Adrenal gland (tissue), 12 donors: ENCODE measurements around the gene LIG4. TPM values are rescaled to one million over a fixed set of nuclear protein-coding genes. Genes with fewer than 3 reads are reported as not detected.

Experiments used
- DNase-seq, 7 donors: peaks; one replicate each; pipeline ENCODE4 v3.0.0-alpha.2; 2019 to 2020
- H3K27ac ChIP-seq, 5 donors: fragments of 200-600 bp; sonication (generic) in 4 of 5; 1 replicate in 3 of 5; 2 replicates in 2 of 5; pipeline versions ENCODE4 v1.5.1 to v1.8.0; 2016 to 2020; ENCODE audit warnings: mild to moderate bottlenecking in 1 of 5
- H3K27me3 ChIP-seq: fragments of 200-600 bp; 2 replicates; pipeline ENCODE4 v1.8.0; 2021
- H3K36me3 ChIP-seq, 2 donors: fragments of 200-600 bp; replicated peaks in 1 of 2; 1 replicate in 1 of 2; 2 replicates in 1 of 2; pipeline versions ENCODE4 v1.5.1 to v1.8.0; 2018 to 2022
- H3K4me1 ChIP-seq, 2 donors: fragments of 200-600 bp; replicated peaks in 1 of 2; 1 replicate in 1 of 2; 2 replicates in 1 of 2; pipeline versions ENCODE4 v1.5.1 to v1.8.0; 2018 to 2021
- H3K4me3 ChIP-seq, 4 donors: fragments of 200-600 bp; sonication (generic) in 3 of 4; one replicate each; pipeline ENCODE4 v1.5.1; 2016 to 2018
- H3K9me3 ChIP-seq, 3 donors: fragments of 200-600 bp; sonication (generic) in 1 of 3; replicated peaks in 1 of 3; 1 replicate in 2 of 3; 2 replicates in 1 of 3; pipeline versions ENCODE4 v1.5.1 to v1.8.0; 2016 to 2021
- POLR2A ChIP-seq, 2 donors: fragments of 450-650 bp; IDR thresholded peaks; one replicate each; pipeline ENCODE4 v1.6.1; 2017; ENCODE audit warnings: antibody characterized with exemption in 2 of 2, mild to moderate bottlenecking in 2 of 2, moderate library complexity in 1 of 2
- WGBS, 4 donors: extraction: QIAGEN DNeasy Blood & Tissue Kit in 2 of 4; methylation state at CpG; one replicate each; pipeline versions ENCODE4 v1.1.5 to v1.1.7; 2013 to 2017; 5-methylcytosine and 5-hydroxymethylcytosine counted together
- intact Hi-C, 2 donors: fragments of 100-400 bp; cut with DNase I; formaldehyde crosslinking; loops; one replicate each; pipeline versions ENCODE4 v1.14.1 to v1.15.0; 2022 to 2023
- polyA plus RNA-seq, 3 donors: library from polyadenylated mRNA; stranded (reverse); fragments of 200-250 nt in 2 of 3; fragments of 350-450 nt in 1 of 3; fragmentation: Illumina TruSeq in 1 of 3; extraction: RNeasy Lipid Tissue Mini Kit (QIAGEN cat#74804) in 1 of 3; gene quantifications; one replicate each; pipeline ENCODE4 v1.2.3, GENCODE V29; 2013 to 2014
- total RNA-seq, 9 donors: library from RNA; depleted of rRNA in 4 of 9; stranded (reverse); fragments of >200 nt in 4 of 9; fragments of 120-200 nt in 1 of 9; fragmentation: NEBNext Ultra II Directional in 1 of 9; extraction: Animal tissue kit (Norgen Biotek cat#: 25700) in 1 of 9; gene quantifications; one replicate each; pipeline versions ENCODE4 v1.1.0 to v1.2.4, GENCODE V29; 2013 to 2023
- TF ChIP-seq, protein P1 (sequence below), 6 experiments: fragments of 450-650 bp in 4 of 6; fragments of 200-600 bp in 2 of 6; sonication (generic) in 1 of 6; IDR thresholded peaks; 1 replicate in 5 of 6; 2 replicates in 1 of 6; pipeline versions ENCODE4 v1.5.1 to v1.8.0; 2016 to 2021; ENCODE audit warnings: antibody characterized with exemption in 6 of 6, mild to moderate bottlenecking in 2 of 6, moderate library complexity in 1 of 6
- donor health status: healthy with polysubstance abuse.
- donor health status: Bipolar disorder and iron deficiency.
- donor health status: DM: yes; HTN: yes; CAD: no.
- donor health status: DM: no; HTN: no; CAD: no.
- donor health status: DM: no; HTN: no; CAD: no.
- donor health status: DM: yes; HTN: yes; CAD: no.

The LIG4 gene
- total and polyA plus RNA-seq, 12 donors = 5.9 to 20.1 (median 13.3) TPM

DNA sequence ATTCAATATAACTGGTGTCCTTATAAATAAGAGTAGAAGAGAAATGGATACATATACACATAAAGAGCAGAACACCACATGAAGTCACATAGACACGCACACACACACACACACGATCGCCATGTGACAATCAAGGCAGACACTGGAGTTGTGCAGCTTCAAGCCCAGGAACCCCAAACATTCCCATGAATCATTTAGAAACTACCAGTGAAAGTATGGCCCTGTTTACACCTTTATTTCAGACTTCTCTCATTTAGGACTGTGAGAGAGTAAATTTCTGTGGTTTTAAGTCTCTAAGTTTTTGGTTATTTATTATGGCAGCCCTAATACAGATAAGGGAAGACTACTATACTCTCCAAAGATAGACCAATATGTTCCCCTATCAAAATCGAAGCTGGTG is 33.8 kb upstream of the LIG4 start:
- no peaks in the 10 kb centered on the region for H3K4me1 ChIP-seq
- WGBS, 4 donors = 69 to 74% (median 72%) methylated on average over 4 of the region's 4 CpGs
- intact Hi-C loops = no loop called here
- no peaks in the 10 kb centered on the region for H3K36me3 ChIP-seq
- H3K27me3 ChIP-seq = no peaks in the 10 kb centered on the region
- no peak for DNase-seq
- H3K9me3 ChIP-seq = no peaks in the 10 kb centered on the region
- H3K4me3 ChIP-seq = no peak overlapping the region
- TF ChIP-seq, protein P1, sequence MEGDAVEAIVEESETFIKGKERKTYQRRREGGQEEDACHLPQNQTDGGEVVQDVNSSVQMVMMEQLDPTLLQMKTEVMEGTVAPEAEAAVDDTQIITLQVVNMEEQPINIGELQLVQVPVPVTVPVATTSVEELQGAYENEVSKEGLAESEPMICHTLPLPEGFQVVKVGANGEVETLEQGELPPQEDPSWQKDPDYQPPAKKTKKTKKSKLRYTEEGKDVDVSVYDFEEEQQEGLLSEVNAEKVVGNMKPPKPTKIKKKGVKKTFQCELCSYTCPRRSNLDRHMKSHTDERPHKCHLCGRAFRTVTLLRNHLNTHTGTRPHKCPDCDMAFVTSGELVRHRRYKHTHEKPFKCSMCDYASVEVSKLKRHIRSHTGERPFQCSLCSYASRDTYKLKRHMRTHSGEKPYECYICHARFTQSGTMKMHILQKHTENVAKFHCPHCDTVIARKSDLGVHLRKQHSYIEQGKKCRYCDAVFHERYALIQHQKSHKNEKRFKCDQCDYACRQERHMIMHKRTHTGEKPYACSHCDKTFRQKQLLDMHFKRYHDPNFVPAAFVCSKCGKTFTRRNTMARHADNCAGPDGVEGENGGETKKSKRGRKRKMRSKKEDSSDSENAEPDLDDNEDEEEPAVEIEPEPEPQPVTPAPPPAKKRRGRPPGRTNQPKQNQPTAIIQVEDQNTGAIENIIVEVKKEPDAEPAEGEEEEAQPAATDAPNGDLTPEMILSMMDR (IDR thresholded peaks at IDR 0.05) = no peak
- no peak for TF ChIP-seq POLR2A (IDR thresholded peaks at IDR 0.05)
- no peak overlapping the region for H3K27ac ChIP-seq

DNA sequence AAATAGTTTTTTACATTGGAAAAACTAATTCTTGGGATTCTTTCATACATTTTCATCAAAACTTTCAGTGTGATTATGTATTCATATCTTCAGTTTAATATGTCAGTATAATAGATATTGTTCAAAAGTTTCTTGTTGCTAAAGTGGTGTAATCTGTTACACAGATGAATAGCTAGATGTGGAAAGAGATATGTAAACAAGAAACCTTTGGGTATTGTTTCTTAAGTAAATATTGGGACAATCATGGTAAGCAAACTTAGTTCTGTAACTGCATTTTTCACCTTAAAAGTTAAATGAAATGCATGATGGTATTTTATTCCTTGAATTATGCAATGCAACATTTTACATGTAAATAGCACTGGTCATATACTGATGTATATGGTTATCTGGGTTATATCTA is 15.0 kb upstream of the LIG4 start:
- Histone ChIP-seq H3K27me3 (no peaks in the 10 kb centered on the region), H3K9me3 (no peaks in the 10 kb centered on the region)
- intact Hi-C loops = no loop called here

DNA sequence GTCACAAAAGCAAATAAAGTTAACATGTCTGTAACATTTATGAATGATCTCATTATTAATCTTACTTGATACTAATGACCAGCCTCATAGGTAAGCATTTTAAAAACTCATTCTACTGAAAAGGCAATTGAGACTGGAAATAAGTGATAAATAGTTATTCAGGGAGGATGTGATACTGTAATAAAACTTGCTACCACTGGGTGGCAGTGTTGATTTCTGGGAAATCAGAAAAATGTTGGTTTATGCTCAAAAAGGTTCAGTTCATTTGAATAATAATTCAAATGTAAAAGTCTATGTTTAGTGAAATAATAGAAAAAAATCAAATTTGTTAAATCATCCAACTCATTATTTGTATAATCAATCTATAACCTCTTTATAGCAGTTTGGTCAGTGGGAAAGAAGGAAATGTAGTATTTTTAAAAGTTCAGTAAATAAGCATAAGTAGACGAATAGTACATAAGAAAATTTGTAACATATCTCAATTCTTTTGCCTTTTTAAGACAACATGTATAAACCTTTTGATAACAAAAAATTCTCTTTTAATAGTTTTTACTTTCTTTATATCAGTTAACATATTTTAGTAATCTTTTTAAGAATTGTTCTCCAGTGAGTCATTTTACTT is 12.4 kb upstream of the LIG4 start:
- TF ChIP-seq POLR2A (IDR thresholded peaks at IDR 0.05) = no peak
- TF ChIP-seq, protein P1 (IDR thresholded peaks at IDR 0.05) = peak; percentile 67 to 89 (median 80)
- DNase-seq = peak in 3 of 7 donors; percentile 21 to 32 (median 32)
- H3K4me3 ChIP-seq = no peak overlapping the region
- no peak overlapping the region for H3K27ac ChIP-seq
- H3K9me3 ChIP-seq = no peaks in the 10 kb centered on the region
- WGBS, 4 donors = 84 to 96% (median 91%) methylated on average over 1 of the region's 1 CpG
- intact Hi-C loops = loop anchor here in 1 of 2 donors (10.0 kb wide), 1 partner anchor 97 kb away; no protein-coding TSS in a partner anchor
- H3K27me3 ChIP-seq = no peaks in the 10 kb centered on the region
- H3K36me3 ChIP-seq = no peaks in the 10 kb centered on the region
- H3K4me1 ChIP-seq = peaks cover 0 to 27% of the 10 kb centered on the region in 2 donors

More for the DNA sequence above, 15.0 kb upstream of the LIG4 start:
- Histone ChIP-seq H3K27ac (no peak overlapping the region), H3K4me1 (peaks cover 0 to 27% of the 10 kb centered on the region in 2 donors), H3K36me3 (no peaks in the 10 kb centered on the region), H3K4me3 (no peak overlapping the region)
- TF ChIP-seq, protein P1 (IDR thresholded peaks at IDR 0.05) = no peak
- no peak for TF ChIP-seq POLR2A (IDR thresholded peaks at IDR 0.05)
- DNase-seq = no peak

DNA sequence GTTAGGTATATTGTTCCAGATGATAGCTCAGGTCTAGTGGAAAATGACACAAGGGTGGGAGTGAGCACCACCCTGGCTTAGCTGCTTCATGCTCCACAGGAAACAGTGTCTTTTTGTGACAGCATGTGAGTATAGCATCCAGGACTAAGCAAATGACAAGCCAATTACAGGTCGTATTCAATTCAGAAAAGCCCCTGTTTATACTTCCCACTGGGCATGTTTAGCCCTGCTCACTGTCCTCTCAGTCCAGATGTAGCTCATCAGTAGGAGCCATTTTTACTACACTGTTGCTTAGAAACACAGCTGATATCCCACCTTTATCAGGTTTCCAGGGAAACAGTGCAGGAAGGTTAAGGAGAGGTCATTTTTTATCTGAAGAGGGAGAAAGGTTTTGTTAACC is 10.8 kb upstream of the LIG4 start:
- Histone ChIP-seq H3K36me3 (no peaks in the 10 kb centered on the region), H3K4me3 (no peak overlapping the region), H3K9me3 (no peaks in the 10 kb centered on the region), H3K27me3 (no peaks in the 10 kb centered on the region), H3K4me1 (peaks cover 0 to 28% of the 10 kb centered on the region in 2 donors), H3K27ac (peak overlapping the region in 1 of 5 donors; percentile 19)
- TF ChIP-seq, protein P1 (IDR thresholded peaks at IDR 0.05) = no peak
- TF ChIP-seq POLR2A (IDR thresholded peaks at IDR 0.05) = no peak
- intact Hi-C loops = loop anchor here in 1 of 2 donors (10.0 kb wide), 1 partner anchor 99 kb away; no protein-coding TSS in a partner anchor
- no peak for DNase-seq
- 15 to 43% (median 23%) methylated on average over 1 of the region's 1 CpG for WGBS, 4 donors
